Sigmoid colon (tissue), 4 donors: ENCODE measurements around the gene C1D.
"Not testable (repeated sequence)": the region's sequence is repeated elsewhere in the genome, so short reads cannot be mapped to it uniquely, and the experiment has no call there.

Experiments
- CTCF ChIP-seq, 4 experiments: fragments of 450-650 bp in 3 of 4; fragments of 200-600 bp in 1 of 4; IDR thresholded peaks; one replicate each; pipeline ENCODE4 v1.5.1; 2016 to 2019; ENCODE audit warnings: antibody characterized with exemption in 4 of 4, mild to moderate bottlenecking in 3 of 4, moderate library complexity in 2 of 4
- POLR2A ChIP-seq, 2 donors: fragments of 450-650 bp; IDR thresholded peaks; one replicate each; pipeline ENCODE4 v1.6.1; 2016; ENCODE audit warnings: antibody characterized with exemption in 2 of 2, mild to moderate bottlenecking in 2 of 2, moderate library complexity in 2 of 2
- POLR2AphosphoS5 ChIP-seq, 4 donors: sonication (generic); formaldehyde crosslinking; IDR thresholded peaks; one replicate each; pipeline ENCODE4 v1.6.1; 2017; ENCODE audit warnings: antibody characterized with exemption in 4 of 4

GRCh38 chr2:67994069-67994468, 68.7 kb downstream of the C1D start:
- not testable (repeated sequence) for TF ChIP-seq CTCF, POLR2A, POLR2AphosphoS5 (IDR thresholded peaks at IDR 0.05)
